ENCODE results near the gene MIGA2. TPM values are rescaled to one million over a fixed set of nuclear protein-coding genes. Genes with fewer than 3 reads are reported as not detected.

Gene MIGA2
- total RNA-seq, 1 donor from 2014 or later = 40.2 TPM

DNA sequence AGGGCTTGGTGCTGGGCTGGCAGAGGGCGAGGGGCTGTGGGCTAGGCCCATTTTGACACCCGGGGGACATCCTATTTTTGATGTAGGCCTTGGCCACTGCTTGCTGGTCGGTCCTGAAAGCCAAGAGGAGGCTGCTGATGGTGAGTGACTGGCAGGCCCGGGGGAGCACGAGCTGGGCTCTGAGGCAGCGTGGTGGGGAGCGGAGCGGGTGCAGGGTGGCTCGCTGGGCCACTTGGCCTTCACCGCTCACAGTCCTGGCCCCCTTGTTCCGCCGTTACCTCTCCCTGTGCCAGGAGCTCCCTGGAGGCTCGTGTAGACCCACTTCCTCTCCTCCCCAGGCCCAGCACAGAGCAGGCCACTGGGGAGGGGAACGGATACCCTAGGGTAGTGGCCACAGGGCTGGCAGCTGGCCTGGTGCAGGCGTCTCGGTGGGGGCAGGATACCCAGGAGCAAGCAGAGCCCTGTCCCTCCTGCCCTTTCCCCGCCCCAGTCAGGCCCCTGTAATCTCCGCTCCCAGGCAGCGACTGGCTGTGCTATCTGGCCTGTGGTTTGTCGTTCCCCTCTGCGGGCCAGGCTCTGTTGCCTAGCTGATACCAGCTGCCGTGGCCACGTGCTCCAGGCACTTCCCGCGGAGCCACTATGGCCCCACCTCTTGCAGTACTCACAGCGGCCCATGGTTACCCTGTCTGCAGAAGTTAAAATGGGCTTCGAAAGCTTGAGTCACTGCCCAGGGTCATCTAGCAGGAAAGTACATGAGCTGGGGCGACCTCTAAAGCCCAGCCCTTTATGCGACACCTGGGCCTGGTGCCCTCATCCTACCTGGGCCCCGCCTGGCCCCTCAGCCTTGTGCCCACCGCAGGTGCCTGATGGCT is 32.8 kb downstream of the MIGA2 start:
- TF ChIP-seq CTCF (IDR thresholded peaks at IDR 0.05; ENCODE audit: partially characterized antibody, unreplicated experiment) = no peak
- no peak for DNase-seq
- peak overlapping the region; percentile 5 for H3K27ac Mint-ChIP-seq (ENCODE audit: unreplicated experiment)

GRCh38 chr9:129069862-129070641 is 33.6 kb downstream of the MIGA2 start:
- H3K9me3 Mint-ChIP-seq (ENCODE audit: unreplicated experiment) = no peaks in the 10 kb centered on the region
- H3K4me3 Mint-ChIP-seq (ENCODE audit: unreplicated experiment) = no peak overlapping the region
- H3K27ac Mint-ChIP-seq (ENCODE audit: unreplicated experiment) = no peak overlapping the region
- TF ChIP-seq CTCF (IDR thresholded peaks at IDR 0.05; ENCODE audit: partially characterized antibody, unreplicated experiment) = no peak
- peaks cover 6% of the 10 kb centered on the region for H3K4me1 Mint-ChIP-seq (ENCODE audit: low read depth, unreplicated experiment)
- H3K27me3 Mint-ChIP-seq (ENCODE audit: unreplicated experiment) = peaks cover 2% of the 10 kb centered on the region
- no peaks in the 10 kb centered on the region for H3K36me3 Mint-ChIP-seq (ENCODE audit: unreplicated experiment)
- no peak for DNase-seq

More for the DNA sequence above, 32.8 kb downstream of the MIGA2 start:
- Mint-ChIP-seq H3K4me1 (ENCODE audit: low read depth, unreplicated experiment) (peaks cover 6% of the 10 kb centered on the region), H3K9me3 (ENCODE audit: unreplicated experiment) (no peaks in the 10 kb centered on the region), H3K36me3 (ENCODE audit: unreplicated experiment) (no peaks in the 10 kb centered on the region), H3K27me3 (ENCODE audit: unreplicated experiment) (peaks cover 2% of the 10 kb centered on the region), H3K4me3 (ENCODE audit: unreplicated experiment) (no peak overlapping the region)

DNA sequence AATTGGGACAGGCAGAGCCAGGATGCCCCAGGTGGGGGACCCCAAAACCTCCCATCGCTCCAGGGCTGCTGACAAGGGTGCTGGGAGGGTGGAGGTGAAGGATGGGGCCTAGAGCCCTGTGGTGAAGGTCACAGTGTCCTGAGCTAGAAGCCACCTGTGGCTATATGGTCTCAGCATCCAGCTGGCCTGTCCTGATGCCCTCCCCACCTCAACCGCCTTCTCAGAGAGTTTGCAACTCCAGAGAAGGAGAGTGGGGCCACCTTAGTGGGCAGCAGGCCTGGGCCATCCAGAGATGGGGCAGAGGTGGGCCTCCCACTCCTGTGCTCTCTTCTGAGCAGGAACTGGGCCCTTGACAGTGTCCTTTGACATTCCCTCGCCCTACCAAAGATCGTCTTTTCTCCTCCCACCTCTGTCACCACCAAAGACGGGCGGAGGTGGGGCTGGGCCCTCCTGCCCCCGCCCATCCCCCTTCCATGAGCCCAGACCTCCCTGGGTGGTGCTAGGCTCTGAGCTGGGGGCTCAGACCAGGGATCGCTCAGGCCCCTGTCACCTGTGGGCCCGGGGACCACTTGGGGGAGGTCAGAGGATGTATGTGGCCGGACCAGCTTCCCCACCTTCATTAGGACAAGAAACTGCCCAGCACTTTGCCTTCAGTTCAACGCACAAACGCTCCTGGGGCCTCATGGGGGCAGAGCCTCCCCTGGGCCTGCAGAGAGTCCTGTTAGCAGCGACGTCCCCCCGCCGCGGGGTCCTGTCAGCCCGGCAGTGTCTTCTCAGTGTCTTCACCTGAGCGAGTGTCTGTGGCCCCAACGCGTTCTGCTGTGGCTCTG is 34.5 kb downstream of the MIGA2 start:
- Mint-ChIP-seq H3K4me1 (ENCODE audit: low read depth, unreplicated experiment) (peaks cover 6% of the 10 kb centered on the region), H3K4me3 (ENCODE audit: unreplicated experiment) (no peak overlapping the region), H3K9me3 (ENCODE audit: unreplicated experiment) (no peaks in the 10 kb centered on the region), H3K27ac (ENCODE audit: unreplicated experiment) (no peak overlapping the region), H3K27me3 (ENCODE audit: unreplicated experiment) (no peaks in the 10 kb centered on the region), H3K36me3 (ENCODE audit: unreplicated experiment) (no peaks in the 10 kb centered on the region)
- no peak for DNase-seq
- no peak for TF ChIP-seq CTCF (IDR thresholded peaks at IDR 0.05; ENCODE audit: partially characterized antibody, unreplicated experiment)

DNA sequence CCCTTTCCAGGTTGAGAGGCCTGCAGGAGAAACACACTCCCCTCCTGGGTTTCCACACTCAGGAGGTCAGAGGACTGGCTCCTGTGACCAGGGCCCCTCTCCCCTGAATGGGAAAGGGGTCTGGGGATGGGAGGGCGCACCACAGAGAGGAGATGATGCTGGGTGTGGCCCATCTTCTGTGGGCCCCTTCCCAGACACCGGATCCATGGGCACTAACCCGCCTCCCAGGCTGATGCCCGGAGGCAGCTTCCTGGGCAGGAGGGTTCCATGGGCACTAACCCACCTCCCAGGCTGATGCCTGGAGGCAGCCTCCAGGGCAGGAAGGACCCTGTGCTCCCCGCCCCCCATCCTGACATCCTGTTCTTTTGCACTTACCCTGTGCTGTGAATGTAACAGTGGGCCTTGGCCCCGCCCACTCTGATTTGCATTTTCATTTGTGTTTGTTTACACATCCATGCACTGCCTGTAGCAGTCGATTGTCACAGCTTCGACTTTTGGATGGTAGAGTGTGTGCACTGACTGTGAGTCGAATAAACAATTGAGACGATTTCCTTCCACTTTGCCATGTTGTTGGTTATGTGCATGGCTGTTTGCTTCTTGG is 35.2 kb downstream of the MIGA2 start:
- H3K4me1 Mint-ChIP-seq (ENCODE audit: low read depth, unreplicated experiment) = peaks cover 6% of the 10 kb centered on the region
- no peak overlapping the region for H3K27ac Mint-ChIP-seq (ENCODE audit: unreplicated experiment)
- no peaks in the 10 kb centered on the region for H3K36me3 Mint-ChIP-seq (ENCODE audit: unreplicated experiment)
- H3K27me3 Mint-ChIP-seq (ENCODE audit: unreplicated experiment) = no peaks in the 10 kb centered on the region
- no peaks in the 10 kb centered on the region for H3K9me3 Mint-ChIP-seq (ENCODE audit: unreplicated experiment)
- no peak overlapping the region for H3K4me3 Mint-ChIP-seq (ENCODE audit: unreplicated experiment)
- no peak for DNase-seq
- TF ChIP-seq CTCF (IDR thresholded peaks at IDR 0.05; ENCODE audit: partially characterized antibody, unreplicated experiment) = no peak
